Measurements from ENCODE around the gene CAMTA1. TPM values are rescaled to one million over a fixed set of nuclear protein-coding genes. Genes with fewer than 3 reads are reported as not detected.

CAMTA1 gene
- total RNA-seq, 1 donor from 2014 or later: 109 TPM

DNA sequence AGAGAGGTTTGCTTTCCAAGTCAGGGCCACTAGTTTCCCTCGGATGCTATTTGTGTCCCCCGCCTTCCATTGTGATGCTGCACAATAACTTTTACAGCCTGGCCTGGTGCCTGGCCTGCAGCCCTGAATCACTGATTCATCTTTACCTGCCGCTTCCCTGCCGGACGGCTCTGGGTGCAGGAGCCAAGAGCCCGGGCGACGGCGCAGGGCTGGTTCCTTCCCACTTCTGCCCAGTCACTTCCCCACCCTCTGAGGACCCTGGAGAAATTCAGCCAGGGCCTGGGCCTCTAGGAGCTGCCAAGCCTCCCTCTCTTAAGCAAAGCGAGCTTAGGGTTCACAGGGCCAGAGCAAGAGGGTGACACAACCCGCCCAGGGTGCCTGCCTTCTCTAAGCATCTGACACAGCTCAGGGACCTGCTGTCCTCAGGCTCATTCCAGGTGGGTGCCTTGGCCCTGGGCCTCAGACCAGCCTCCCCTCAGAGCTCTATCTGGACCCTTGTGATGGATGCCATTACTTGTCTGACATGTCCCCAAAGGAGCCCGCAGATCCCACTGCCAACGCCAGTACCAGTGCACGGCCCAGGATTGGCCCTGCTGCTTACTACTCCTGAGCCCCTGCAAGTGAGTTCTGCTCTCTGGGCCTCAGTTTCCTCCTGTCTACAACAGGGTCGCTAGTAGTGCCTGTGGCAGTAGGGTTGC, 604.8 kb downstream of the CAMTA1 start:
- H3K4me1 Mint-ChIP-seq: peaks cover 32% of the 10 kb centered on the region
- H3K27me3 Mint-ChIP-seq (ENCODE audit: low read depth): no peaks in the 10 kb centered on the region
- DNase-seq (ENCODE audit: low read depth, low spot score): no peak
- TF ChIP-seq, protein P1, sequence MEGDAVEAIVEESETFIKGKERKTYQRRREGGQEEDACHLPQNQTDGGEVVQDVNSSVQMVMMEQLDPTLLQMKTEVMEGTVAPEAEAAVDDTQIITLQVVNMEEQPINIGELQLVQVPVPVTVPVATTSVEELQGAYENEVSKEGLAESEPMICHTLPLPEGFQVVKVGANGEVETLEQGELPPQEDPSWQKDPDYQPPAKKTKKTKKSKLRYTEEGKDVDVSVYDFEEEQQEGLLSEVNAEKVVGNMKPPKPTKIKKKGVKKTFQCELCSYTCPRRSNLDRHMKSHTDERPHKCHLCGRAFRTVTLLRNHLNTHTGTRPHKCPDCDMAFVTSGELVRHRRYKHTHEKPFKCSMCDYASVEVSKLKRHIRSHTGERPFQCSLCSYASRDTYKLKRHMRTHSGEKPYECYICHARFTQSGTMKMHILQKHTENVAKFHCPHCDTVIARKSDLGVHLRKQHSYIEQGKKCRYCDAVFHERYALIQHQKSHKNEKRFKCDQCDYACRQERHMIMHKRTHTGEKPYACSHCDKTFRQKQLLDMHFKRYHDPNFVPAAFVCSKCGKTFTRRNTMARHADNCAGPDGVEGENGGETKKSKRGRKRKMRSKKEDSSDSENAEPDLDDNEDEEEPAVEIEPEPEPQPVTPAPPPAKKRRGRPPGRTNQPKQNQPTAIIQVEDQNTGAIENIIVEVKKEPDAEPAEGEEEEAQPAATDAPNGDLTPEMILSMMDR (conservative IDR thresholded peaks at IDR 0.05): no peak
- H3K27ac Mint-ChIP-seq (ENCODE audit: unreplicated experiment): no peak overlapping the region
- no peaks in the 10 kb centered on the region for H3K9me3 Mint-ChIP-seq
- H3K36me3 Mint-ChIP-seq (ENCODE audit: low read depth): no peaks in the 10 kb centered on the region
- H3K4me3 Mint-ChIP-seq: no peak overlapping the region

DNA sequence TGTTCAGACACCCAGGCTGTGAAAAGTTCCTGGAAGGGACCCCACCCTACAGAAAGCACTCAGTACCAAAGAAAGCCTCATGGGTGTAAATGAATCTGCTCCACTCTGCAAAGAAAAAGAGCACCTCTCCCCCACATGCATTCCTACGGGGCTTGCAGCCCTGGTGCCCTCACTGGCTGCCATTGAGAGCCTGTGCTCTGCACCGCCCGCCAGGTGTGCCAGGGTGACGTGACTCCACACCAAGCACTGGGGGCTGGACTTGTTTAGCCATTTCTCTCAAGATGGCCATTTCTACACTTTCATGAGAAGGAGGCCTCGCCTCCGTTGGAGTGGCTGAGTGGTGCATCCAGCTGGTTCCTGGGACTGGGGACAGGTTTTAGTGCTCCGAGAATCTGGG, 605.3 kb downstream of the CAMTA1 start:
- no peak overlapping the region for H3K27ac Mint-ChIP-seq (ENCODE audit: unreplicated experiment)
- no peaks in the 10 kb centered on the region for H3K27me3 Mint-ChIP-seq (ENCODE audit: low read depth)
- H3K9me3 Mint-ChIP-seq: peaks cover 3% of the 10 kb centered on the region
- DNase-seq (ENCODE audit: low read depth, low spot score): no peak
- peaks cover 32% of the 10 kb centered on the region for H3K4me1 Mint-ChIP-seq
- H3K36me3 Mint-ChIP-seq (ENCODE audit: low read depth): no peaks in the 10 kb centered on the region
- TF ChIP-seq, protein P1 (conservative IDR thresholded peaks at IDR 0.05): no peak
- H3K4me3 Mint-ChIP-seq: no peak overlapping the region

DNA sequence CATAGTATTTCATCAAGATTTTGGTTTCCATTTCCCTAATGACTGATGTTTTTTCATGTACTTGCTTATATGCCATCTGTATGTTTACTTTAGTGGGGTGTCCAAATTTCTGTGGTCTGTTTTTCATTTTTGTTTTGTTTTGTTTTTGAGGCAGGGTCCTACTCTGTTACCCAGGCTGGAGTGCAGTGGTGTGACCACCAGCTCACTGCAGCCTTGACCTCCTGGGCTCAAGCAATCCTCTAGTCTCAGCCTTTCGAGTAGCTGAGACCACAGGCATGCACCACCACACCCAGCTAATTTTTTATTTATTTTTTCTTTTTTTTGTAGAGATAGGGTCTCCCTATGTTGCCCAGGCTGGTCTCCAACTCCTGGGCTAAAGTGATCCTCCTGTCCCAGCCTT, 607.9 kb downstream of the CAMTA1 start:
- TF ChIP-seq, protein P1 (conservative IDR thresholded peaks at IDR 0.05): no peak
- Mint-ChIP-seq H3K27ac (ENCODE audit: unreplicated experiment) (no peak overlapping the region), H3K4me1 (peaks cover 16% of the 10 kb centered on the region), H3K4me3 (no peak overlapping the region), H3K36me3 (ENCODE audit: low read depth) (peaks cover 2% of the 10 kb centered on the region), H3K9me3 (peaks cover 10% of the 10 kb centered on the region), H3K27me3 (ENCODE audit: low read depth) (peaks cover 2% of the 10 kb centered on the region)
- DNase-seq (ENCODE audit: low read depth, low spot score): no peak

DNA sequence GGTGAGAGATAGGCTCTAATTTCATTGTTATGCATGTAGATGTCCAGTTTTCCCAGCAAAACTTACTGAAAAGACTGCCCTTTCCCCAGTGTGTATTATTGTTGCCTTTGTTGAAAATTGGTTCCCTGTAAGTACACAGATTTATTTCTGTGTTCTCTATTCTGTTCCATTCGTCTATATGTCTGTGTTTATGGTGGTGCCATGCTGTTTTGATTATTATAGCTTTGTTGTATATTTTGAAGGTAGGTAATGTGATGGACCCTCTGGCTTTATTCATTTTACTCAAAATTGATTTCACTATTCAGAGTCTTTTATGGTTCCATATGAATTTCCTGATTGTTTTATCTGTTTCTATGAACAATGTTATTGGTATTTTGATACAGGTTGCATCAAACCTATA, 610.0 kb downstream of the CAMTA1 start:
- peaks cover 2% of the 10 kb centered on the region for H3K36me3 Mint-ChIP-seq (ENCODE audit: low read depth)
- peaks cover 15% of the 10 kb centered on the region for H3K9me3 Mint-ChIP-seq
- no peaks in the 10 kb centered on the region for H3K4me1 Mint-ChIP-seq
- peaks cover 2% of the 10 kb centered on the region for H3K27me3 Mint-ChIP-seq (ENCODE audit: low read depth)
- TF ChIP-seq, protein P1 (conservative IDR thresholded peaks at IDR 0.05): no peak
- H3K27ac Mint-ChIP-seq (ENCODE audit: unreplicated experiment): no peak overlapping the region
- H3K4me3 Mint-ChIP-seq: no peak overlapping the region
- DNase-seq (ENCODE audit: low read depth, low spot score): no peak

DNA sequence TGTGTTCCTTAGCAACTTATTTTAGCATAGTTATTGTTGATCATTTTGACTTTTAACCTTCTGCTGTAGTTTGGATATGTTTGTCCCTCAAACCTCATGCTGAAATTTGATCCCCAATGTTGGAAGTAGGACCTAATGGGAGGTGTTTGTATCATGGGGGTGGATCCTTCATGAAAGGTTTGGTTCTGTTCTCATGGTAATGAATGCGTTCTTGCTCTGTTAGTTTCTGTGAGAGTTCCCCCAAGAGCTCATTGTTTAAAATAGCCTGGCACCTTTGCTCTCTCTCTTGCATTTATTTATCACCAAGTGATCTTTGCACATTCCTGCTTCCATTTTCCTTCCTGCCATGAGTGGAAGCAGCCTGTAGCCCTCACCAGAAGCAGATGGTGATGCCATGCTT, 613.7 kb downstream of the CAMTA1 start:
- Mint-ChIP-seq H3K9me3 (peaks cover 15% of the 10 kb centered on the region), H3K36me3 (ENCODE audit: low read depth) (peaks cover 2% of the 10 kb centered on the region), H3K4me1 (no peaks in the 10 kb centered on the region), H3K4me3 (no peak overlapping the region), H3K27ac (ENCODE audit: unreplicated experiment) (no peak overlapping the region), H3K27me3 (ENCODE audit: low read depth) (peaks cover 2% of the 10 kb centered on the region)
- TF ChIP-seq, protein P1 (conservative IDR thresholded peaks at IDR 0.05): no peak
- DNase-seq (ENCODE audit: low read depth, low spot score): no peak

Measured in neural crest cell (in vitro differentiated cells).